Rectal smooth muscle tissue (tissue), 1 donor: Measurements from ENCODE around the gene LDAH.

Experiments
- H3K27ac ChIP-seq: one replicate; pipeline ENCODE4 v1.7.0; 2013; ENCODE audit warnings: low read depth, low read length, inconsistent platforms
- H3K27me3 ChIP-seq: one replicate; pipeline ENCODE4 v1.7.0; 2013; ENCODE audit warnings: low read length; ENCODE audit not compliant: control insufficient read depth, insufficient read depth
- H3K36me3 ChIP-seq: one replicate; pipeline ENCODE4 v1.7.0; 2013; ENCODE audit warnings: low read length; ENCODE audit not compliant: control insufficient read depth, insufficient read depth
- H3K4me1 ChIP-seq: one replicate; pipeline ENCODE4 v1.7.0; 2013; ENCODE audit warnings: low read length; ENCODE audit not compliant: control insufficient read depth, insufficient read depth
- H3K4me3 ChIP-seq: one replicate; pipeline ENCODE4 v1.7.0; 2013; ENCODE audit warnings: low read length
- H3K9ac ChIP-seq: one replicate; pipeline ENCODE4 v1.7.0; 2013; ENCODE audit warnings: low read length

LDAH gene

DNA sequence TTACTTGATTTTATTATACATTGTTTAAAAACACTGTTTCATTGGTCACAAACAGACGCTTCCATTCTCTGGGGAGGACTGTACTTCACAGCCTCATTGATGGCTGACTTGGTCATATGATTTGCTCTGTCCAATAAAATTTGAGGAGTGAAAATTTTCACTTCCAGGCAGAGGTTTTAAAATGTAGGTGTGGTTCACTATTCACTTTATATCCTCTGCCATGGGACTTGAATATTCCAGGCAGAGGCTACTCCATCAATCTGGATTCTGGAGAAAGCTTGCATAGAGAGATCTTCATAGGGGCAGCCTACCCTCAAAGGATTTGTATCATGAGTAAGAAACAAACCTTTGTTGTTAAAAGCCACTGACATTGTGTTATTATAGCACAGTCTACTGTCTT lies 56.7 kb downstream of the LDAH start:
- no peak overlapping the region for H3K27ac ChIP-seq
- no peaks in the 10 kb centered on the region for H3K27me3 ChIP-seq
- no peak overlapping the region for H3K9ac ChIP-seq
- H3K36me3 ChIP-seq = no peaks in the 10 kb centered on the region
- H3K4me1 ChIP-seq = no peaks in the 10 kb centered on the region
- H3K4me3 ChIP-seq = no peak overlapping the region

DNA sequence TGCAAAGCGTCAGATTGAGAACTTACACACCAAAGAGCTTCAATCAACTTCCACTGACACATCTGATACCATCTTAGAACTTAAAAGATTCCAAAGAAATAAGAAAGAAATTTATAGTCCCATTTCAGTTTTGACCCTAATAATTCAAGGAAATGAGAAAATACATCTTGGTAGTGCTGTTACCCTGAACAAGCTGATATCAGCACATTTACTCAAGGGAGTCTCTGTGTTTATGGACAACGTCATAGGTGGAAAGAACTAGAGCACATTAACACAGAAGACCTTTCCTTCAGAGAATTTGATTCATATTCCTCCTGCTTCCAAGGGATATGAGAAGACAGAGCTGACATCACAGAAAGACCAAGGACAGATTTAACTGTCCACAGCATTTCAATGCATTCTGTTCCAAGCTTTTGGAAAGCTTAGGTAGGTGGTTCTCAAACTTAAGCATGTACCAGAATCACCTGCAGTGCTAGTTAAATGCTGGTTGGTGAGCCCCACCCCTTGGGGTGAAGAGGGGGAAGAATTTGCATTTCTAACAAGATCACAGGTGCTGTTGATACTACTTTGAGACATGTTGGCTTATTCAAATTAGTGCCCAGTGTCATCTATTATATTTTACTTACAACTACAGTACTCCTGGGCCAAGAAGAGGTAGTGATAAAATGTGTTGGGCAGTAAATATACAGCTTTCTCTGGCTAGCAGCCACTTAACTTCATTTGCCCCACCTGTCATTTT lies 59.8 kb downstream of the LDAH start:
- no peak overlapping the region for H3K27ac ChIP-seq
- H3K36me3 ChIP-seq = no peaks in the 10 kb centered on the region
- H3K9ac ChIP-seq = no peak overlapping the region
- no peaks in the 10 kb centered on the region for H3K27me3 ChIP-seq
- H3K4me3 ChIP-seq = no peak overlapping the region
- no peaks in the 10 kb centered on the region for H3K4me1 ChIP-seq

GRCh38 chr2:20759487-20759886 lies 63.4 kb downstream of the LDAH start:
- H3K36me3 ChIP-seq = no peaks in the 10 kb centered on the region
- no peak overlapping the region for H3K4me3 ChIP-seq
- H3K4me1 ChIP-seq = no peaks in the 10 kb centered on the region
- no peak overlapping the region for H3K27ac ChIP-seq
- H3K27me3 ChIP-seq = no peaks in the 10 kb centered on the region
- no peak overlapping the region for H3K9ac ChIP-seq

GRCh38 chr2:20758997-20759396 lies 63.9 kb downstream of the LDAH start:
- H3K27ac ChIP-seq = no peak overlapping the region
- H3K36me3 ChIP-seq = no peaks in the 10 kb centered on the region
- no peak overlapping the region for H3K9ac ChIP-seq
- H3K4me1 ChIP-seq = no peaks in the 10 kb centered on the region
- H3K27me3 ChIP-seq = no peaks in the 10 kb centered on the region
- H3K4me3 ChIP-seq = no peak overlapping the region

DNA sequence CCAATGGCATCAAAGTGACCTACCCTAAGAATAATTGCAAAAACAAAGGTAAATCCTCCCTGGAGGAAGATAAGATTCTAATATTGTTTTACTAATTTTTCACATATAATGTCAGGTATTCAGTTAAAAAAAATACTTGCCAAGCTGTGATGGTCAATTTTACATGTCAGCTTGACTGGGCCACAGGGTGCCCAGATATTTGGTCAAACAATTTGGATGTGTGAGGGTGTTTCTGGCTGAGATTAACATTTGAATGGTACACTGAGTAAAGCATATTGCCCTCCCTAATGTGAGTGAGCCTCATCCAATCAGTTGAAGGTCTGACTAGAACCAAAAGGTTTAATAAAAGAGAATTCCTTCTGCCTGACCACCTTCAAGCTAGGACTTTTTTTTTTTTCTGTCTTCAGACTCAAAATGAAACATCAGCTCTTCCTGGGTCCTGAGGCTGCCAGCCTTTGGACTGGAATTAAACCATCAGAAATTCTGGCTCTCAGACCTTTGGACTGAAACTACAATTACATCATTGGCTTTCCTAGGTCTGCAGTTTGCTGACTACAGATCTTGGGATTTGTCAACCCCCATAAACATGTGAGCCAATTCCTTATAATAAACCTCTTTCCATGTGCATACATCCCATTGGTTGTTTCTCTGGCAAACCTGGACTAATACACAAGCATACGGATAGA lies 65.4 kb downstream of the LDAH start:
- no peak overlapping the region for H3K4me3 ChIP-seq
- H3K36me3 ChIP-seq = peaks cover 2% of the 10 kb centered on the region
- no peaks in the 10 kb centered on the region for H3K27me3 ChIP-seq
- H3K9ac ChIP-seq = no peak overlapping the region
- H3K4me1 ChIP-seq = no peaks in the 10 kb centered on the region
- no peak overlapping the region for H3K27ac ChIP-seq

- no peaks in the 10 kb centered on the region for H3K27me3 ChIP-seq
- H3K9ac ChIP-seq = no peak overlapping the region
- no peak overlapping the region for H3K27ac ChIP-seq
- H3K36me3 ChIP-seq = peaks cover 4% of the 10 kb centered on the region
- H3K4me1 ChIP-seq = no peaks in the 10 kb centered on the region
- no peak overlapping the region for H3K4me3 ChIP-seq
These were observed 67.6 kb downstream of the LDAH start for GRCh38 chr2:20755132-20755800.

DNA sequence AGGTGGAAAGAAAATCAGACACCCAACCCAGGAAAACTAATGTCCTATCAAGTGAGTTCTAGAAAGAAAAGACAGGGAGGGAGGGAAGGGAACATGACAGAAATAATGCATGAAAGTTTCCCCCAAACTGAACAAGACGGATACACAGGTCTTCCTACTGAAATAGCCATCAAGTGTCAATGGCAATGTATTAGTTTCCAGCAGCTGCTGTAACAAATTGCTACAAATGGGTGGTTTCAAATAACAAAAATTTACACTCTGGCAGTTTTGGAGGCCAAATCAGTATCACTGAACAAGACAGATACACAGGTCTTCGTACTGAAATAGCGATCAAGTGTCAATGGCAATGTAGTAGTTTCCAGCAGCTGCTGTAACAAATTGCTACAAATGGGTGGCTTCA lies 70.6 kb downstream of the LDAH start:
- Histone ChIP-seq H3K4me3 (no peak overlapping the region), H3K4me1 (no peaks in the 10 kb centered on the region), H3K27me3 (no peaks in the 10 kb centered on the region), H3K36me3 (peaks cover 4% of the 10 kb centered on the region), H3K9ac (no peak overlapping the region), H3K27ac (no peak overlapping the region)

DNA sequence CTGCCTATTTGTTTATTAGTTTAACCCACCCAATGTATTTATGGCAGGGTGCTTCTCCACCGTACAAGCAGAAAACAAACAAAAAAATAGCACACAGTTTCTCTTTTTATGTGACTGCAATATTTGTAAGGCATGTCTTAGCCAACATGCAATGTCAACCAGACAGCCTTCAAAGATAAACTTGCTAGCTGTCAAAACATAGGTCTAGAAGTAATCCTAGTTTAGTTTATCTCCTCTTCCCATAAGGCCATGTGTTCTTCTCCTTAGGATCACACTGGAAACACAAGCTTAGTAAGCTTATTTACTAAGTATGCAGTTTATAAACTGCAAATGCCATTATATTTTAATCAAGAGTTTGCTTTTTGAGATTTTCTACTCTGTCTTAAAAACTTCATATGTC lies 75.6 kb downstream of the LDAH start:
- H3K4me3 ChIP-seq = no peak overlapping the region
- H3K27ac ChIP-seq = no peak overlapping the region
- H3K4me1 ChIP-seq = no peaks in the 10 kb centered on the region
- no peaks in the 10 kb centered on the region for H3K27me3 ChIP-seq
- H3K36me3 ChIP-seq = no peaks in the 10 kb centered on the region
- no peak overlapping the region for H3K9ac ChIP-seq

DNA sequence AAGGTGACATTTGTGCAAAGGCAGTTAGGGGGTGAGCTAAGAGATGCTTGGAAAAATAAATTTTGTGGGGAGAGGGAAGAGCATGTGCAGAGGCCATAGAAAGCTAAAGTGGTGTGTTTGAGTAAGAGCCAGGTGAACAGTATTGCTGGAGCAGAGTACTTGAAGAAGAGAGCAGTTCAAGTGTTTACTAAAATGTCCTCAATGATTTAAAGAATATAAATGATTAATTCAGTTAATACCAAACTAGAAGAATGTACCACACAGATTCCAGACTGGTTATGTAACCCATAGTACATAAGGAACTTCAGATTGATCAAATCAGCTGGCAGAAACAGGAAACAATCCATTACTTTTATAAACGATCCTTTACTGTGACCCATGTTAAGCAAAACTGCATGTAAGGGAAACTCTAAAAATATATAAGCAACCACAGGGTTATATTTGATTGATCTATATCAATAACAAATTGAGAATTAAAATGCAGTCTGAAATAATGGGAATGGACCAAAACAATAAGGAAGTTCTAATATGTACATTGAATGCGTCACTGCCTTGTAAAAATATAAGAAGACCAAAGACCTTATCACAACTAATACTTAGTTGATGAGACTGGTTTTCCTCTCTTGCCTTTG lies 76.9 kb downstream of the LDAH start:
- no peaks in the 10 kb centered on the region for H3K36me3 ChIP-seq
- no peak overlapping the region for H3K4me3 ChIP-seq
- H3K4me1 ChIP-seq = no peaks in the 10 kb centered on the region
- H3K27me3 ChIP-seq = no peaks in the 10 kb centered on the region
- H3K27ac ChIP-seq = no peak overlapping the region
- H3K9ac ChIP-seq = no peak overlapping the region

GRCh38 chr2:20744366-20745335 lies 78.2 kb downstream of the LDAH start:
- no peaks in the 10 kb centered on the region for H3K27me3 ChIP-seq
- H3K9ac ChIP-seq = no peak overlapping the region
- H3K36me3 ChIP-seq = peaks cover 2% of the 10 kb centered on the region
- H3K4me1 ChIP-seq = no peaks in the 10 kb centered on the region
- H3K27ac ChIP-seq = no peak overlapping the region
- H3K4me3 ChIP-seq = no peak overlapping the region

DNA sequence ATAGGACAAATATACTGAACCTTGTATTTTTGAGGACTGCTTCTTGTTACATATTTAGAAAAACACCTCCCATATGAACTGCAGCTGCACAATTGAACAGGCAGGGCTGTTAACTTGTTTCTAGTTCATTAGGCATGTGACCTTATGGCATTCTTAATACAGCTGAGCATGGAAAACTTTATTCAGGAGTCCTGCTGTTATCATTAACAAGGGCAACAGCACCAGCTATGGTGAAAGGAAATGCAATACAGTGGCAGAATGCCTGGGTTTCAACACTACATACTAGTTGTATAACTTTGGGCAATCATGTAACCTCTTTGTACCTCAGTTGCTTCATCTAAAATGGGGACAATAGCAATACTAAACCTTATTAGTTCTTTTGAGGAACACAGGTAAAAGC lies 84.1 kb downstream of the LDAH start:
- Histone ChIP-seq H3K4me3 (no peak overlapping the region), H3K27me3 (no peaks in the 10 kb centered on the region), H3K9ac (no peak overlapping the region), H3K27ac (no peak overlapping the region), H3K36me3 (peaks cover 2% of the 10 kb centered on the region), H3K4me1 (no peaks in the 10 kb centered on the region)
